B cell (primary cell): ENCODE measurements around the gene ADRM1. TPM values are rescaled to one million over a fixed set of nuclear protein-coding genes. Genes with fewer than 3 reads are reported as not detected.

Experiments
- ATAC-seq: fragments of 200-7000 bp; cut with Tn5 transposase; one replicate; pipeline ENCODE4 v1.10.0; 2021; ENCODE audit warnings: low read depth, mild to moderate bottlenecking, moderate number of reproducible peaks, moderate library complexity
- CTCF ChIA-PET: fragments of 350-600 bp; sonication (Branson Sonifier 250); formaldehyde crosslinking; loops from one replicate; lab custom pipeline; 2021; ENCODE audit warnings: antibody characterized with exemption, inconsistent platforms; lab: Charles Lee
- POLR2A ChIA-PET: fragments of 350-600 bp; sonication (Branson Sonifier 250); formaldehyde crosslinking; loops from one replicate; lab custom pipeline; 2021; ENCODE audit warnings: antibody characterized with exemption; lab: Charles Lee
- DNase-seq: peaks from one replicate; pipeline ENCODE4 v3.0.0; 2013
- H2AFZ ChIP-seq: 2 replicates; pipeline ENCODE4 v1.6.1; 2012; ENCODE audit warnings: mild to moderate bottlenecking, low read depth, low read length; ENCODE audit not compliant: insufficient read depth, poor library complexity, severe bottlenecking
- H3K27ac ChIP-seq, 2 donors: 1 replicate in 1 of 2; 2 replicates in 1 of 2; pipeline ENCODE4 v1.5.1; 2012 to 2013; ENCODE audit warnings: low read length in 2 of 2, mild to moderate bottlenecking in 2 of 2, moderate library complexity in 1 of 2
- H3K27me3 ChIP-seq, 4 experiments: fragments of 200-600 bp in 1 of 4; sonication (generic) in 1 of 4; replicated peaks in 1 of 4; 1 replicate in 2 of 4; 2 replicates in 2 of 4; pipeline versions ENCODE4 v1.6.1 to v1.7.0; 2013 to 2016; ENCODE audit warnings: low read length in 3 of 4, mild to moderate bottlenecking in 2 of 4, mixed read lengths in 1 of 4, moderate library complexity in 1 of 4; ENCODE audit not compliant: insufficient read depth in 4 of 4, control insufficient read depth in 3 of 4; ENCODE audit errors: control extremely low read depth in 1 of 4
- H3K36me3 ChIP-seq, 2 experiments: replicated peaks in 1 of 2; 1 replicate in 1 of 2; 2 replicates in 1 of 2; pipeline versions ENCODE4 v1.6.1 to v1.7.1; 2013; ENCODE audit warnings: low read length in 1 of 2; ENCODE audit not compliant: insufficient read depth in 2 of 2, control insufficient read depth in 1 of 2; ENCODE audit errors: control extremely low read depth in 1 of 2, extremely low read depth in 1 of 2
- H3K4me1 ChIP-seq, 2 donors: fragments of 200-600 bp in 1 of 2; sonication (generic) in 1 of 2; 1 replicate in 1 of 2; 2 replicates in 1 of 2; pipeline versions ENCODE4 v1.5.1 to v1.6.1; 2013 to 2017; ENCODE audit warnings: low read length in 2 of 2; ENCODE audit not compliant: control insufficient read depth in 2 of 2, insufficient read depth in 2 of 2
- H3K4me2 ChIP-seq: replicated peaks from 2 replicates; pipeline ENCODE3; 2012; ENCODE audit warnings: mild to moderate bottlenecking, low read depth, low read length; ENCODE audit not compliant: poor library complexity, severe bottlenecking
- H3K4me3 ChIP-seq, 5 experiments: fragments of 200-600 bp in 1 of 5; sonication (generic) in 1 of 5; 1 replicate in 3 of 5; 2 replicates in 2 of 5; pipeline versions ENCODE4 v1.5.1 to v1.7.0; 2011 to 2016; ENCODE audit warnings: low read length in 4 of 5, mild to moderate bottlenecking in 4 of 5, low read depth in 2 of 5, control low read depth in 1 of 5, moderate library complexity in 1 of 5; ENCODE audit not compliant: insufficient read depth in 1 of 5; ENCODE audit errors: control extremely low read depth in 1 of 5, extremely low read depth in 1 of 5
- H3K79me2 ChIP-seq: fragments of 200-600 bp; sonication (generic); one replicate; pipeline ENCODE4 v1.6.0; 2016; ENCODE audit warnings: low read length; ENCODE audit not compliant: control insufficient read depth, insufficient read depth
- H3K9ac ChIP-seq: fragments of 200-600 bp; sonication (generic); 2 replicates; pipeline ENCODE4 v1.6.1; 2017; ENCODE audit warnings: mild to moderate bottlenecking, low read length, moderate library complexity
- H3K9me3 ChIP-seq, 3 donors: one replicate each; pipeline versions ENCODE4 v1.6.1 to v1.7.1; 2013; ENCODE audit warnings: low read length in 2 of 3; ENCODE audit not compliant: control insufficient read depth in 2 of 3, insufficient read depth in 1 of 3; ENCODE audit errors: control extremely low read depth in 1 of 3
- H4K20me1 ChIP-seq: 2 replicates; pipeline ENCODE4 v1.6.0; 2012; ENCODE audit warnings: mild to moderate bottlenecking, low read length; ENCODE audit not compliant: insufficient read depth, control insufficient read depth, poor library complexity, severe bottlenecking
- H3K27ac Mint-ChIP-seq: one replicate; pipeline ENCODE4 v1.8.0; 2021; ENCODE audit warnings: mixed read lengths
- H3K27me3 Mint-ChIP-seq: one replicate; pipeline ENCODE4 v1.8.0; 2021; ENCODE audit warnings: mixed read lengths
- H3K4me1 Mint-ChIP-seq: one replicate; pipeline ENCODE4 v1.8.0; 2021; ENCODE audit warnings: mixed read lengths
- H3K4me3 Mint-ChIP-seq: one replicate; pipeline ENCODE4 v1.8.0; 2021; ENCODE audit warnings: mixed read lengths
- H3K9me3 Mint-ChIP-seq: one replicate; pipeline ENCODE4 v1.8.0; 2022; ENCODE audit warnings: mixed read lengths; ENCODE audit not compliant: insufficient read depth
- CTCF ChIP-seq: fragments of 200-600 bp; IDR thresholded peaks from one replicate; pipeline ENCODE4 v1.8.0; 2022; ENCODE audit warnings: antibody characterized with exemption, mild to moderate bottlenecking
- EZH2 ChIP-seq: IDR thresholded peaks from 2 replicates; pipeline ENCODE4 v1.6.1; 2012; ENCODE audit warnings: borderline replicate concordance, low read depth, mild to moderate bottlenecking, moderate library complexity, low read length; ENCODE audit not compliant: insufficient read depth, poor library complexity, severe bottlenecking
- WGBS: methylation state at CpG from one replicate; pipeline ENCODE4 v1.1.5; 2013; ENCODE audit warnings: missing lambda C conversion rate; ENCODE audit not compliant: insufficient coverage; 5-methylcytosine and 5-hydroxymethylcytosine counted together
- intact Hi-C: fragments of 100-400 bp; cut with micrococcal nuclease; formaldehyde crosslinking; loops from one replicate; pipeline ENCODE4 v1.10.0; 2022
- polyA plus RNA-seq: library from polyadenylated mRNA; depleted of rRNA; stranded (reverse); fragments of >200 nt; gene quantifications from 2 replicates; pipeline ENCODE4 v1.2.3, GENCODE V29; 2012
- total RNA-seq, 2 donors: library from RNA; stranded (reverse); fragments of 120-200 nt in 1 of 2; gene quantifications; 1 replicate in 1 of 2; 2 replicates in 1 of 2; pipeline versions ENCODE4 v1.2.3 to v1.2.4, GENCODE V29; 2013 to 2022

ADRM1 gene
- total and polyA plus RNA-seq, 2 donors (not counting 1 experiment from before 2014, with no cell fraction given), result 73.9 to 87.2 TPM

GRCh38 chr20:62344782-62345181, 42.0 kb downstream of the ADRM1 start:
- ChIA-PET POLR2A (no interaction called here), CTCF (no interaction called here)
- H3K36me3 ChIP-seq, result no peaks in the 10 kb centered on the region
- Mint-ChIP-seq H3K9me3 (peaks cover 3% of the 10 kb centered on the region), H3K4me3 (no peak overlapping the region), H3K27ac (no peak overlapping the region), H3K4me1 (peaks cover 7% of the 10 kb centered on the region), H3K27me3 (no peaks in the 10 kb centered on the region)
- intact Hi-C loops, result no loop called here
- no peak for ATAC-seq
- H3K4me2 ChIP-seq, result no peak overlapping the region
- H3K27ac ChIP-seq, result no peak overlapping the region
- 82% methylated on average over 7 of the region's 10 CpGs for WGBS
- no peaks in the 10 kb centered on the region for H3K79me2 ChIP-seq
- H3K9me3 ChIP-seq, result no peaks in the 10 kb centered on the region
- no peak overlapping the region for H2AFZ ChIP-seq
- no peak overlapping the region for H3K4me3 ChIP-seq
- no peaks in the 10 kb centered on the region for H4K20me1 ChIP-seq
- peaks cover 9 to 11% of the 10 kb centered on the region in 2 donors for H3K4me1 ChIP-seq
- no peaks in the 10 kb centered on the region for H3K27me3 ChIP-seq
- DNase-seq, result no peak
- TF ChIP-seq CTCF (no peak), EZH2 (no peak)
- no peak overlapping the region for H3K9ac ChIP-seq

- H3K4me1 ChIP-seq, result peaks cover 0 to under 1% of the 10 kb centered on the region in 2 donors
- H3K27ac ChIP-seq, result no peak overlapping the region
- H3K4me3 ChIP-seq, result no peak overlapping the region
- no peak overlapping the region for H3K9ac ChIP-seq
- no peaks in the 10 kb centered on the region for H3K79me2 ChIP-seq
- DNase-seq (no peak), ATAC-seq (no peak)
- no peaks in the 10 kb centered on the region for H3K36me3 ChIP-seq
- Mint-ChIP-seq H3K4me1 (peaks cover 1% of the 10 kb centered on the region), H3K27me3 (no peaks in the 10 kb centered on the region), H3K9me3 (peaks cover 3% of the 10 kb centered on the region), H3K27ac (no peak overlapping the region), H3K4me3 (no peak overlapping the region)
- intact Hi-C loops, result no loop called here
- POLR2A ChIA-PET, result interaction anchor here (0.5 kb wide), 1 partner anchor 17 kb away, joined by 3 read pairs; no protein-coding TSS in a partner anchor
- 88% methylated on average over 24 of the region's 25 CpGs for WGBS
- no peaks in the 10 kb centered on the region for H3K27me3 ChIP-seq
- H3K4me2 ChIP-seq, result no peak overlapping the region
- no peaks in the 10 kb centered on the region for H4K20me1 ChIP-seq
- CTCF ChIA-PET, result interaction anchor here (0.9 kb wide), 1 partner anchor 37 kb away, joined by 3 read pairs; no protein-coding TSS in a partner anchor
- H2AFZ ChIP-seq, result no peak overlapping the region
- H3K9me3 ChIP-seq, result peaks cover 0 to under 1% (median 0%) of the 10 kb centered on the region in 3 donors
- TF ChIP-seq CTCF (no peak), EZH2 (no peak)
Observed at GRCh38 chr20:62345681-62346370, 43.0 kb downstream of the ADRM1 start.
